H9 (cell line): Measurements from ENCODE around the gene PARG. TPM values are rescaled to one million over a fixed set of nuclear protein-coding genes. Genes with fewer than 3 reads are reported as not detected.
"Not testable (repeated sequence)": the region's sequence is repeated elsewhere in the genome, so short reads cannot be mapped to it uniquely, and the experiment has no call there.

ENCODE experiments used
- DNase-seq: peaks from one replicate; pipeline ENCODE4 v3.0.0-alpha.2; 2017
- H2AFZ ChIP-seq: one replicate; pipeline ENCODE4 v1.6.1; 2013; ENCODE audit warnings: mild to moderate bottlenecking, low read length, control low read depth, moderate library complexity
- H2AK5ac ChIP-seq: 2 replicates; pipeline ENCODE4 v1.6.1; 2013; ENCODE audit warnings: low read length, control low read depth, mixed read lengths; ENCODE audit not compliant: insufficient read length
- H2BK120ac ChIP-seq: one replicate; pipeline ENCODE4 v1.6.1; 2013; ENCODE audit warnings: low read depth, mild to moderate bottlenecking, low read length, control low read depth, inconsistent platforms; ENCODE audit not compliant: poor library complexity, severe bottlenecking
- H2BK12ac ChIP-seq: 2 replicates; pipeline ENCODE4 v1.6.1; 2013; ENCODE audit warnings: low read length, control low read depth, mixed read lengths, low read depth; ENCODE audit not compliant: insufficient read length
- H2BK15ac ChIP-seq: 2 replicates; pipeline ENCODE4 v1.6.1; 2013; ENCODE audit warnings: low read depth, low read length, control low read depth
- H2BK20ac ChIP-seq: one replicate; pipeline ENCODE4 v1.6.1; 2013; ENCODE audit warnings: low read depth, mild to moderate bottlenecking, low read length, control low read depth, inconsistent platforms; ENCODE audit not compliant: poor library complexity, severe bottlenecking
- H2BK5ac ChIP-seq: 2 replicates; pipeline ENCODE4 v1.6.1; 2013; ENCODE audit warnings: low read length, control low read depth, mixed read lengths; ENCODE audit not compliant: insufficient read length
- H3K14ac ChIP-seq: 2 replicates; pipeline ENCODE4 v1.6.1; 2013; ENCODE audit warnings: low read length, control low read depth; ENCODE audit not compliant: insufficient read depth
- H3K18ac ChIP-seq: 2 replicates; pipeline ENCODE4 v1.6.1; 2013; ENCODE audit warnings: low read depth, mild to moderate bottlenecking, mixed read lengths, low read length, control low read depth; ENCODE audit not compliant: insufficient read length
- H3K23ac ChIP-seq: 2 replicates; pipeline ENCODE4 v1.6.1; 2013; ENCODE audit warnings: low read length, control low read depth, mixed read lengths, low read depth; ENCODE audit not compliant: insufficient read length
- H3K23me2 ChIP-seq: 2 replicates; pipeline ENCODE4 v1.6.1; 2013; ENCODE audit warnings: low read depth, mild to moderate bottlenecking, mixed read lengths, low read length, control low read depth; ENCODE audit not compliant: insufficient read length, poor library complexity, severe bottlenecking
- H3K27ac ChIP-seq: 2 replicates; pipeline ENCODE4 v1.5.1; 2013; ENCODE audit warnings: low read length, control low read depth, mixed read lengths, low read depth; ENCODE audit not compliant: insufficient read length
- H3K27me3 ChIP-seq: 2 replicates; pipeline ENCODE4 v1.6.1; 2013; ENCODE audit warnings: low read length, control low read depth, inconsistent platforms; ENCODE audit not compliant: insufficient read depth
- H3K4ac ChIP-seq: 2 replicates; pipeline ENCODE4 v1.6.1; 2013; ENCODE audit warnings: low read depth, mild to moderate bottlenecking, control low read depth, inconsistent platforms, low read length, moderate library complexity
- H3K4me1 ChIP-seq: 2 replicates; pipeline ENCODE4 v1.6.1; 2013; ENCODE audit warnings: low read length, control low read depth, inconsistent platforms; ENCODE audit not compliant: insufficient read depth
- H3K4me2 ChIP-seq: 2 replicates; pipeline ENCODE4 v1.6.1; 2013; ENCODE audit warnings: low read length, control low read depth, mixed read lengths; ENCODE audit not compliant: insufficient read length, insufficient read depth
- H3K56ac ChIP-seq: 2 replicates; pipeline ENCODE4 v1.6.1; 2013; ENCODE audit warnings: low read depth, mild to moderate bottlenecking, mixed read lengths, low read length, control low read depth; ENCODE audit not compliant: insufficient read length
- H3K79me1 ChIP-seq: 2 replicates; pipeline ENCODE4 v1.6.1; 2013; ENCODE audit warnings: low read depth, mild to moderate bottlenecking, moderate library complexity, low read length, control low read depth, inconsistent platforms; ENCODE audit not compliant: insufficient read depth, poor library complexity, severe bottlenecking
- H3K79me2 ChIP-seq: 2 replicates; pipeline ENCODE4 v1.6.1; 2013; ENCODE audit warnings: low read length, control low read depth, inconsistent platforms; ENCODE audit not compliant: insufficient read depth
- H3K9ac ChIP-seq: 2 replicates; pipeline ENCODE4 v1.6.1; 2013; ENCODE audit warnings: low read length, control low read depth, mixed read lengths; ENCODE audit not compliant: insufficient read length; ENCODE audit errors: extremely low read depth
- H3K9me3 ChIP-seq: one replicate; pipeline ENCODE4 v1.6.1; 2013; ENCODE audit warnings: low read depth, low read length, inconsistent platforms; ENCODE audit not compliant: control insufficient read depth
- H3T11ph ChIP-seq: one replicate; pipeline ENCODE4 v1.6.1; 2013; ENCODE audit warnings: mild to moderate bottlenecking, low read length, control low read depth, inconsistent platforms
- H4K20me1 ChIP-seq: one replicate; pipeline ENCODE4 v1.6.1; 2013; ENCODE audit not compliant: control insufficient read depth, insufficient read length, insufficient read depth
- H4K5ac ChIP-seq: 2 replicates; pipeline ENCODE4 v1.6.1; 2013; ENCODE audit warnings: low read depth, mild to moderate bottlenecking, mixed read lengths, low read length, control low read depth; ENCODE audit not compliant: insufficient read length
- H4K8ac ChIP-seq: replicated peaks from 2 replicates; pipeline ENCODE4 v1.6.1; 2013; ENCODE audit warnings: low read length, control low read depth, mixed read lengths, low read depth; ENCODE audit not compliant: insufficient read length
- H4K91ac ChIP-seq: 2 replicates; pipeline ENCODE4 v1.6.1; 2013; ENCODE audit warnings: low read depth, mild to moderate bottlenecking, moderate library complexity, mixed read lengths, low read length, control low read depth; ENCODE audit not compliant: insufficient read length
- H3K27ac Mint-ChIP-seq, 3 experiments: 2 replicates in 2 of 3; 3 replicates in 1 of 3; pipeline ENCODE4 v1.8.0; 2020 to 2021; ENCODE audit warnings: mixed read lengths in 3 of 3, mild to moderate bottlenecking in 1 of 3, moderate library complexity in 1 of 3
- H3K27me3 Mint-ChIP-seq: 2 replicates; pipeline ENCODE4 v1.8.0; 2021; ENCODE audit warnings: low read depth, mild to moderate bottlenecking, moderate library complexity, mixed read lengths
- H3K36me3 Mint-ChIP-seq, 3 experiments: 2 replicates in 2 of 3; 3 replicates in 1 of 3; pipeline ENCODE4 v1.8.0; 2020 to 2021; ENCODE audit warnings: low read depth in 3 of 3, mixed read lengths in 3 of 3; ENCODE audit not compliant: insufficient read depth in 1 of 3
- H3K4me1 Mint-ChIP-seq, 2 experiments: 2 replicates each; pipeline ENCODE4 v1.8.0; 2020; ENCODE audit warnings: mixed read lengths in 2 of 2
- H3K4me3 Mint-ChIP-seq, 2 experiments: 2 replicates in 1 of 2; 3 replicates in 1 of 2; pipeline ENCODE4 v1.8.0; 2020 to 2021; ENCODE audit warnings: mild to moderate bottlenecking in 2 of 2, mixed read lengths in 2 of 2, moderate library complexity in 1 of 2
- H3K9me3 Mint-ChIP-seq, 2 experiments: 2 replicates in 1 of 2; 3 replicates in 1 of 2; pipeline ENCODE4 v1.8.0; 2020; ENCODE audit warnings: mild to moderate bottlenecking in 2 of 2, mixed read lengths in 2 of 2, moderate library complexity in 1 of 2
- CTCF ChIP-seq: fragments of 200-600 bp; sonication (generic); conservative IDR thresholded peaks from 3 replicates; pipeline ENCODE4 v1.8.0; 2021; ENCODE audit warnings: antibody characterized with exemption, mild to moderate bottlenecking
- WGBS: extraction: QIAGEN DNeasy Blood & Tissue Kit; methylation state at CpG from one replicate; pipeline ENCODE4 v1.1.7; 2013; ENCODE audit warnings: missing lambda C conversion rate, low lambda C conversion rate, mixed read lengths; ENCODE audit not compliant: insufficient read length; ENCODE audit errors: extremely low coverage; 5-methylcytosine and 5-hydroxymethylcytosine counted together
- long read RNA-seq: library from polyadenylated mRNA; unstranded; transcript quantifications from one replicate; pipeline ENCODE4 v2.0.0, GENCODE V29; 2020
- total RNA-seq: library from RNA; stranded (reverse); gene quantifications from 2 replicates; pipeline ENCODE4 v1.2.1, GENCODE V29; 2021

Gene PARG
- total RNA-seq: 46.9 and 48.3 TPM in 2 replicates
- long read RNA-seq, partial matches to known transcripts: 17 of 190 reads
- long read RNA-seq, other reads (novel, unspliced or antisense): 173 of 190 reads

- H4K5ac ChIP-seq, H2AFZ ChIP-seq: not testable (repeated sequence)
- 0 out of 3 replicates have a peak, but pooled peaks have one; percentile 20 for TF ChIP-seq CTCF
Observed at GRCh38 chr10:49941447-49942338, at the start of gene PARG, which contains the start of gene TIMM23B. Gene PARG, minus strand, starts transcription at chr10:49942027. Its CDS starts 302 bp downstream, at chr10:49941725. Gene TIMM23B, plus strand, starts transcription at chr10:49942053. Its CDS starts 142 bp downstream, at chr10:49942195.

GRCh38 chr10:49988376-49988775, 46.5 kb upstream of the PARG start, which contains the start of gene AGAP6:
Gene AGAP6, plus strand, starts transcription at chr10:49988406. Its CDS starts 310 bp downstream, at chr10:49988716.
- H3K9me3 ChIP-seq, H4K5ac ChIP-seq, H2BK20ac ChIP-seq, H2AFZ ChIP-seq, H2BK5ac ChIP-seq, H4K8ac ChIP-seq, H3K18ac ChIP-seq, H4K91ac ChIP-seq, H3K27me3 ChIP-seq, H3K27me3 Mint-ChIP-seq, H3K36me3 Mint-ChIP-seq, H2AK5ac ChIP-seq, H3K14ac ChIP-seq, H2BK15ac ChIP-seq, H4K20me1 ChIP-seq, H2BK12ac ChIP-seq, H3K9me3 Mint-ChIP-seq, H3K27ac ChIP-seq, H3K79me1 ChIP-seq, H3K56ac ChIP-seq, H3K23me2 ChIP-seq, DNase-seq, H3K23ac ChIP-seq, H3K4me3 Mint-ChIP-seq, H3K4ac ChIP-seq, H3K4me2 ChIP-seq, H2BK120ac ChIP-seq, H3K9ac ChIP-seq, H3K79me2 ChIP-seq, H3K4me1 Mint-ChIP-seq, H3K27ac Mint-ChIP-seq, H3K4me1 ChIP-seq, H3T11ph ChIP-seq: not testable (repeated sequence)
- no CpG with 5 or more reads among the region's 18 CpGs for whole genome bisulfite sequencing

More at GRCh38 chr10:49941447-49942338, at the start of gene PARG, which contains the start of gene TIMM23B:
- not testable (repeated sequence) for H3K56ac ChIP-seq, H3K4me1 ChIP-seq, H3K79me1 ChIP-seq, H2BK20ac ChIP-seq, H2AK5ac ChIP-seq, H3K23me2 ChIP-seq, H3K27me3 Mint-ChIP-seq, H3K9me3 ChIP-seq, H3K27me3 ChIP-seq, H2BK15ac ChIP-seq, H3K4ac ChIP-seq, H2BK12ac ChIP-seq, H3K23ac ChIP-seq, H3K27ac ChIP-seq, H4K20me1 ChIP-seq, H3K9me3 Mint-ChIP-seq, H3K14ac ChIP-seq, H3T11ph ChIP-seq, H4K8ac ChIP-seq, H2BK5ac ChIP-seq, H4K91ac ChIP-seq, H2BK120ac ChIP-seq
- H3K4me2 ChIP-seq: peak within 1 kb of the TSS; percentile 76
- H3K79me2 ChIP-seq: peaks cover 22% of the 10 kb centered on the region; the same call in 1 of the 2 replicates
- Mint-ChIP-seq H3K36me3 (peaks cover 5 to 21% (median 10%) of the 10 kb centered on the region in 3 experiments; a peak in 6 of 7 replicates), H3K4me1 (peaks cover 7 to 22% of the 10 kb centered on the region in 2 experiments), H3K4me3 (peak within 1 kb of the TSS; percentile 96 to 99), H3K27ac (peak within 1 kb of the TSS; percentile 98 to 100 (median 99))
- H3K18ac ChIP-seq: peak within 1 kb of the TSS; percentile 13
- H3K9ac ChIP-seq: peak within 1 kb of the TSS; percentile 89
- no CpG with 5 or more reads among the region's 81 CpGs for WGBS
- peak; percentile 86 for DNase-seq
